Lower leg skin (tissue), 4 donors: ENCODE measurements around the gene ARRDC3. TPM values are rescaled to one million over a fixed set of nuclear protein-coding genes. Genes with fewer than 3 reads are reported as not detected.

Experiments used
- DNase-seq, 2 donors: peaks; one replicate each; pipeline ENCODE4 v3.0.0-alpha.2; 2019; ENCODE audit warnings: low spot score in 2 of 2
- H3K4me3 ChIP-seq: fragments of 200-600 bp; sonication (generic); 2 replicates; pipeline ENCODE4 v1.5.1; 2017; ENCODE audit warnings: mild to moderate bottlenecking, low read depth; ENCODE audit not compliant: poor library complexity, severe bottlenecking
- POLR2A ChIP-seq, 2 donors: fragments of 450-650 bp; IDR thresholded peaks; one replicate each; pipeline ENCODE4 v1.6.1; 2016 to 2017; ENCODE audit warnings: antibody characterized with exemption in 2 of 2, mild to moderate bottlenecking in 1 of 2, moderate library complexity in 1 of 2
- WGBS, 2 donors: methylation state at CpG; one replicate each; pipeline ENCODE4 v1.1.5; 2018; 5-methylcytosine and 5-hydroxymethylcytosine counted together
- intact Hi-C: fragments of 100-400 bp; cut with DNase I; formaldehyde crosslinking; loops from one replicate; pipeline ENCODE4 v1.15.0; 2023; ENCODE audit warnings: low total_unique reads
- total RNA-seq, 4 donors: library from RNA; depleted of rRNA; stranded (reverse); fragments of >200 nt; gene quantifications; one replicate each; pipeline ENCODE4 v1.1.0, GENCODE V29; 2016
- TF ChIP-seq, protein P1 (sequence below), 3 donors: fragments of 450-650 bp; IDR thresholded peaks; one replicate each; pipeline ENCODE4 v1.5.1; 2016; ENCODE audit warnings: antibody characterized with exemption in 3 of 3, mild to moderate bottlenecking in 3 of 3, moderate library complexity in 2 of 3

Gene ARRDC3
- total RNA-seq, 4 donors from 2014 or later: 67.1 to 119 (median 76.1) TPM

DNA sequence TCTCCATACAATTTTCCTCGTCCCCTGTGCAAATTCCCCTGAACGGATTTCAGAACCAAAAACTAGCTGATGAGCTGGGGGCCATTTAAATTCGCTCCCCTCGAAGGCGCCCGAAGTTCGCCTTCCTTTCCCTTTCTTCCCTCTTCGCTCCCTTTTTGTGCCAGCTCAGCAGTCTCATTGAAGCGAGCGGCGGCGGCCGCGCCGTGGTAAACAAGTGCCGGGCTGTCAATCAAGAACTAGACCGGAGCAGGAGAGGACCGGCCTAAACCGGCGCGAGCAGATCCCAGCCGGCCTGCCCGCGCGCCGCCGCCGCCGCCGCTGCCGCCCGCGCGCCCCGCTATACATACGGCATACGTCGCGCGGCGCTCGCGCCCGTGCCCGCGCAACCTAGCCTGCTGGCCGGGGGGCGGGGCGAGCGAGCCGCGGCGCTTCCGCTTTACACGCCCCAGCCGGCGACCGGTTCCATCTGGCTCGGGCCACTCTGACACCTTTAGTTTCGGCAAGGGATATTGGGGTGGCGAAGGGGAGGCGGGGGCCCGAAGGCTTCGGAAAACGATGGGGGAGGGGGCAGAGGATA, 3.1 kb downstream of the ARRDC3 start:
- 0% methylated on average over 24 to 47 of the region's 65 CpGs for WGBS, 2 donors
- peak overlapping the region; percentile 73 for H3K4me3 ChIP-seq
- TF ChIP-seq, protein P1, sequence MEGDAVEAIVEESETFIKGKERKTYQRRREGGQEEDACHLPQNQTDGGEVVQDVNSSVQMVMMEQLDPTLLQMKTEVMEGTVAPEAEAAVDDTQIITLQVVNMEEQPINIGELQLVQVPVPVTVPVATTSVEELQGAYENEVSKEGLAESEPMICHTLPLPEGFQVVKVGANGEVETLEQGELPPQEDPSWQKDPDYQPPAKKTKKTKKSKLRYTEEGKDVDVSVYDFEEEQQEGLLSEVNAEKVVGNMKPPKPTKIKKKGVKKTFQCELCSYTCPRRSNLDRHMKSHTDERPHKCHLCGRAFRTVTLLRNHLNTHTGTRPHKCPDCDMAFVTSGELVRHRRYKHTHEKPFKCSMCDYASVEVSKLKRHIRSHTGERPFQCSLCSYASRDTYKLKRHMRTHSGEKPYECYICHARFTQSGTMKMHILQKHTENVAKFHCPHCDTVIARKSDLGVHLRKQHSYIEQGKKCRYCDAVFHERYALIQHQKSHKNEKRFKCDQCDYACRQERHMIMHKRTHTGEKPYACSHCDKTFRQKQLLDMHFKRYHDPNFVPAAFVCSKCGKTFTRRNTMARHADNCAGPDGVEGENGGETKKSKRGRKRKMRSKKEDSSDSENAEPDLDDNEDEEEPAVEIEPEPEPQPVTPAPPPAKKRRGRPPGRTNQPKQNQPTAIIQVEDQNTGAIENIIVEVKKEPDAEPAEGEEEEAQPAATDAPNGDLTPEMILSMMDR (IDR thresholded peaks at IDR 0.05): no peak
- TF ChIP-seq POLR2A (IDR thresholded peaks at IDR 0.05): peak in 1 of 2 donors; percentile 59
- DNase-seq: peak; percentile 91 to 98
- intact Hi-C loops: loop anchor here (5.0 to 10.0 kb wide), 4 partner anchors 95 to 515 kb away; no protein-coding TSS in a partner anchor

DNA sequence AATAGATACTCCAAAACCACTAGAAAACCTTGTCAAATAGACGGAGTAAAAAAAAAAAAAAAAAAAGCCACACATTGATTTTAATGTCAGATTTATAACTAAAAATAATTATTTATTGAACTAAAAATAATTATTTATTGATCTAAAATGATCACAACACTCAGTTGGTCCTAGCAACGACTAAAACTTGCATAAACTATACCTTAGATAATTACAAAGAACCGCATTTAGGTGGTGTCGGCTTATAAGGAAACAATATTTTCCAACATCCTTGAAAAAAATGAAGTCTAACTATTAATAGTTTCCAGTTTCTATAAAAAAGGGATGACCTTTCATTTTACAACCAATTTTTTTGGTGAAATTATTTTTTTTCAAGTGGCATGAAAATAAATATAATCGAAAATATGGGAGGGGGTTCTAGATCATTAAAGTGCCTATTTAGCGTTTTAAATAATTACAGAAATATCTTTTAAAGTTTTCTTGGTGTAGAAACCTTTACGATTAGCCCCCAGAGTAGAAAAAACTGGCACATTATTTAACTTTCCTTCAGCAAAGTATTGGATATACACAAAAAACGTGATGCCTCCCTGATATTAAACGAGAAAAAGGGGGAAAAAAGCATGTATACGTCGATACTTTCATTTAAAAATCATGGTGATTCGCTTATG, 3.7 kb downstream of the ARRDC3 start:
- WGBS, 2 donors: 1% methylated on average over 12 of the region's 12 CpGs
- DNase-seq: no peak
- peak overlapping the region; percentile 43 for H3K4me3 ChIP-seq
- intact Hi-C loops: no loop called here
- TF ChIP-seq, protein P1 (IDR thresholded peaks at IDR 0.05): no peak
- TF ChIP-seq POLR2A (IDR thresholded peaks at IDR 0.05): no peak

DNA sequence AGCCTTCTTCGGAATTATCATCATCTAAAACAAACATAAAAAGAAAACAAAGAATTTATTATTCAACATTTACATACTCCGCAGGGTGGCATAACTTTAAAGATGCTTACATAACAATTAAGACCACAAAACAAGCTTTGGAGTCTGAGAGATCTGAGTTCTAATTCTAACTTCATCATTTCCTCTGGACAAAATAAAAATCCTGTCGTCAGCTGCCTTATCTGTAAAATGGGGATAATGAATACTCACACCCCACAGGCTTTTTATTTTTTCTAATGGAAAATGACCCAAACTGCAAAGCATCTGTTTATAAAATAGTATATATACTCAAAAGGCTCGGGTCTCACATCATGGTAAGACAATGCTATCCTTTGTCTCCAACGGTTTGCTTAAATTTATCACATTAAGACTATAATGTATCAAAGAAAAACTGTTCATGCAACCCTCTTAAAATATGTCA, 4.3 kb downstream of the ARRDC3 start:
- DNase-seq: no peak
- 31% methylated on average over 5 of the region's 5 CpGs for WGBS, 2 donors
- intact Hi-C loops: no loop called here
- no peak overlapping the region for H3K4me3 ChIP-seq
- TF ChIP-seq POLR2A (IDR thresholded peaks at IDR 0.05): no peak
- TF ChIP-seq, protein P1 (IDR thresholded peaks at IDR 0.05): no peak

DNA sequence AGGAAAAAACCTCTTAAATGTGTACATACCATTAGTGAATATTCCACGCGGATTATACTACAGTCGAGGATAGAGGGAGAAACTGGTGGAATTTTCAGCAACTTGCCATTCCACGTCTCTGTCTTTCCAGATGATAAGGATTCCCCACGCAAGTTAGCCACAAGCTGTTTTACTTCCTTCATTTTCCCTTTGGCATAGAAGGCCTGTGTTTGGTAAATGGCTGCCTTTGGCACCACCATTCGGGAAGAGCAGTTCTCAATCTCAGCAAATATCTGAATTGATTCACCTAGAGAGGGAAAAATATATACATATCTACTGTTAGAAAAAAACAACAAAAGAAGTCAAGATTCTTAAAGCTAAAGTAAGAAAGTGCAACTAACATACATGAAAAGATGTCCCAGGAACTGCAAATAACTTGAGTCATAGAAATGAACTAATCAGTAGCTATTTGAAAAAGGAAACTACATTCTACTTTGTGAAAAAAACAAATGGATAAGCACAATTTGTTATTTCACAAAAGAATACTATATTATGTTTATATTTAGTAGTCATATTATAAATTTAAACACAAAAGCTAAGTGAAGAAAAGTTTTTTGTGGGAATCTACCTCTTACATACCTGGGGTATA, 8.1 kb downstream of the ARRDC3 start:
- TF ChIP-seq, protein P1 (IDR thresholded peaks at IDR 0.05): no peak
- TF ChIP-seq POLR2A (IDR thresholded peaks at IDR 0.05): no peak
- no peak overlapping the region for H3K4me3 ChIP-seq
- no peak for DNase-seq
- intact Hi-C loops: no loop called here
- WGBS, 2 donors: 85 to 88% methylated on average over 6 of the region's 6 CpGs

DNA sequence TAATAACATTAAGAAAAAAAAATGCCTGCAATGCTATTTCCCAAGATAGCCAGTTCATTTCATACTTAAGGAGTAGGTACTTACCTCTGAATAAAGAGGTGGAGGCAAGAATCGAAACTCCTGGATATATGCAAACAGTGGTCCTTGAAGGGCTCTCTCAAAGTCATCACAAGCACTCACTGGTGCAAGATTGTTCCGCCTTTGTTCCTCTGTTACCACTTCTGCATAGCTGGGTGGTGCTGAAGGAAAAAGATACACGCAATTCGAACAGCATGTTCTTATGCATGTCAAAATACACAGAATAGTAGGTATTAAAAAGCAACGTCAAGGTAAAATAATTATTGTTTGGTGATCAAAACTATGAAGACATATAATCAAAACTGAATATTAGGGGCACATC, 9.5 kb downstream of the ARRDC3 start:
- 88 to 90% methylated on average over 5 of the region's 5 CpGs for WGBS, 2 donors
- TF ChIP-seq, protein P1 (IDR thresholded peaks at IDR 0.05): no peak
- TF ChIP-seq POLR2A (IDR thresholded peaks at IDR 0.05): no peak
- intact Hi-C loops: loop anchor here (1.0 kb wide), 1 partner anchor 20 kb away; no protein-coding TSS in a partner anchor
- no peak for DNase-seq
- H3K4me3 ChIP-seq: no peak overlapping the region
